Right ventricle myocardium superior (tissue), 1 donor: ENCODE results near the gene EXOC5. TPM values are rescaled to one million over a fixed set of nuclear protein-coding genes. Genes with fewer than 3 reads are reported as not detected.

Experiments used
- ATAC-seq: fragments of 200-7000 bp; cut with Tn5 transposase; one replicate; pipeline ENCODE4 v1.9.1; 2020; ENCODE audit warnings: mild to moderate bottlenecking; ENCODE audit not compliant: poor library complexity
- DNase-seq: peaks from one replicate; pipeline ENCODE4 v3.0.0-alpha.2; 2020
- intact Hi-C: fragments of 100-400 bp; cut with DNase I; formaldehyde crosslinking; loops from one replicate; pipeline ENCODE4 v1.11.2; 2022
- total RNA-seq: library from RNA; stranded (reverse); fragmentation: NEBNext Ultra II Directional; extraction: Animal tissue kit (Norgen Biotek cat#: 25700); gene quantifications from one replicate; pipeline ENCODE4 v1.2.1, GENCODE V29; 2021
- donor health status: DM: no; HTN: yes; CAD: no; lungs with severe emphysema.

Gene EXOC5
- total RNA-seq, 1 donor from 2014 or later, result 49.9 TPM

GRCh38 chr14:57182760-57183503 lies 85.8 kb downstream of the EXOC5 start:
- DNase-seq (no peak), ATAC-seq (no peak)
- intact Hi-C loops, result no loop called here

GRCh38 chr14:57179273-57179672 lies 89.4 kb downstream of the EXOC5 start:
- ATAC-seq (no peak), DNase-seq (no peak)
- intact Hi-C loops, result no loop called here

- intact Hi-C loops, result no loop called here
- ATAC-seq, result no peak
Observed at GRCh38 chr14:57174466-57174865, 94.2 kb downstream of the EXOC5 start.

GRCh38 chr14:57171903-57172302 lies 96.8 kb downstream of the EXOC5 start:
- DNase-seq (no peak), ATAC-seq (no peak)
- intact Hi-C loops, result no loop called here

More at GRCh38 chr14:57174466-57174865, 94.2 kb downstream of the EXOC5 start:
- DNase-seq, result no peak

GRCh38 chr14:57171363-57171762 lies 97.3 kb downstream of the EXOC5 start:
- DNase-seq (no peak), ATAC-seq (no peak)
- intact Hi-C loops, result no loop called here

- DNase-seq (no peak), ATAC-seq (no peak)
- intact Hi-C loops, result no loop called here
Observed at GRCh38 chr14:57169901-57170300, 98.8 kb downstream of the EXOC5 start.

- no peak for DNase-seq
Observed at GRCh38 chr14:57168138-57168679, 100.5 kb downstream of the EXOC5 start.

GRCh38 chr14:57161583-57162234 lies 107.0 kb downstream of the EXOC5 start:
- DNase-seq (no peak), ATAC-seq (no peak)
- intact Hi-C loops, result no loop called here

More at GRCh38 chr14:57168138-57168679, 100.5 kb downstream of the EXOC5 start:
- intact Hi-C loops, result no loop called here
- ATAC-seq, result no peak

- ATAC-seq (no peak), DNase-seq (no peak)
- intact Hi-C loops, result no loop called here
Observed at GRCh38 chr14:57160333-57160732, 108.4 kb downstream of the EXOC5 start.

- no peak for DNase-seq
- no peak for ATAC-seq
- intact Hi-C loops, result no loop called here
Observed at GRCh38 chr14:57153286-57153685, 115.4 kb downstream of the EXOC5 start.

Other genes with a start within 250 kb of the EXOC5 start
- gene AP5M1, start 66 bp upstream of the EXOC5 start, total RNA-seq, result 34.9 TPM
- gene NAA30, start 121.7 kb upstream of the EXOC5 start, total RNA-seq, result 27.8 TPM
- not detected for gene CCDC198, start 225.0 kb upstream of the EXOC5 start, total RNA-seq